Measurements from ENCODE around the gene DCTN5.

DCTN5 gene

DNA sequence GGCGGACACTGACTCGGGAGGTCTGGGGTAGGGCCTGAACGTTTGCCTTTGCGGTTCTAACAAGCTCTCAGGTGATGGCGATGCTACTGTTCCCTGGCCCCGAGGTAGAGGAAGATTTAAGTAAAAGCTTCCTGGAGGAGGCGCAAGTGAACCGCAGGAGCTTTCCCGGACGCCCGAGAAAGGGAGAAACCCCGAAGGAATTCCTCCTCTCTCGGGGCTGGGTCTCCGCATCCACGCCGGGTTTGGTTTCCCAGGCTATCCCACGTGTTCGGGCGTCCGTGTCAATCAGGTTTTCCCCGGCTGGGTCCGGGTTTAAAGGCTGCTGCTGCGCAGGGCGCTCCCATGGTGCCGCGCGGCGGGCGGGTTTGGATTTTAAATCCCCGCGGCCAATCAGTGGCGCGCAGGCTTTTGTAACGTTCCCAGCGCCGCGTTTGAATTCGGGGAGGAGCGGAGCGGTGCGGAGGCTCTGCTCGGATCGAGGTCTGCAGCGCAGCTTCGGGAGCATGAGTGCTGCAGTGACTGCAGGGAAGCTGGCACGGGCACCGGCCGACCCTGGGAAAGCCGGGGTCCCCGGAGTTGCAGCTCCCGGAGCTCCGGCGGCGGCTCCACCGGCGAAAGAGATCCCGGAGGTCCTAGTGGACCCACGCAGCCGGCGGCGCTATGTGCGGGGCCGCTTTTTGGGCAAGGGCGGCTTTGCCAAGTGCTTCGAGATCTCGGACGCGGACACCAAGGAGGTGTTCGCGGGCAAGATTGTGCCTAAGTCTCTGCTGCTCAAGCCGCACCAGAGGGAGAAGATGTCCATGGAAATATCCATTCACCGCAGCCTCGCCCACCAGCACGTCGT is 37.4 kb downstream of the DCTN5 start, which contains the start of gene PLK1:
TSS of gene PLK1 (plus strand) at position 460 of the 844 bp plus-strand sequence. CDS start at position 504, 44 bp downstream.
- peak within 1 kb of the TSS; percentile 56 for H3K14ac ChIP-seq (ENCODE audit: low read length)
- H2BK120ac ChIP-seq (ENCODE audit: insufficient read depth, low read length, poor library complexity), result peak within 1 kb of the TSS; percentile 67
- H3K4ac ChIP-seq (ENCODE audit: low read depth, low read length), result peak within 1 kb of the TSS; percentile 98
- H3K36me3 ChIP-seq (ENCODE audit: control insufficient read depth in 1 of 2, insufficient read depth in 2 of 2, low read length in 2 of 2), result peaks cover 22 to 43% of the 10 kb centered on the region in 2 experiments
- H4K8ac ChIP-seq (ENCODE audit: low read depth, low read length), result peak within 1 kb of the TSS; percentile 10
- peak within 1 kb of the TSS; percentile 88 for H3K4me3 ChIP-seq (ENCODE audit: low read depth, low read length)
- H3K27ac ChIP-seq (ENCODE audit: low read depth, low read length), result peak within 1 kb of the TSS; percentile 7
- peak within 1 kb of the TSS; percentile 78 for H4K91ac ChIP-seq (ENCODE audit: low read depth, low read length)
- peak within 1 kb of the TSS; percentile 35 for H2BK5ac ChIP-seq (ENCODE audit: low read depth, low read length, poor library complexity)
- no peak within 1 kb of the TSS for H3K23ac ChIP-seq (ENCODE audit: low read length)
- H2AK5ac ChIP-seq (ENCODE audit: low read length), result peak within 1 kb of the TSS; percentile 32
- H3K79me2 ChIP-seq (ENCODE audit: control insufficient read depth, insufficient read depth, low read length, poor library complexity), result peaks cover 16% of the 10 kb centered on the region
- H3K4me1 ChIP-seq (ENCODE audit: control insufficient read depth in 1 of 2, insufficient read depth in 2 of 2, low read length in 2 of 2), result peaks cover 7 to 11% of the 10 kb centered on the region in 2 experiments
- H4K12ac ChIP-seq (ENCODE audit: low read depth, low read length), result peak within 1 kb of the TSS; percentile 24
- DNase-seq, result peak; percentile 76 to 88
- H3K79me1 ChIP-seq (ENCODE audit: low read length), result peaks cover 8% of the 10 kb centered on the region
- H3K27me3 ChIP-seq (ENCODE audit: insufficient read depth, low read length), result no peaks in the 10 kb centered on the region
- peak within 1 kb of the TSS; percentile 83 for H3K9ac ChIP-seq (ENCODE audit: low read length)
- H3K4me2 ChIP-seq (ENCODE audit: low read length), result peak within 1 kb of the TSS; percentile 90
- no peaks in the 10 kb centered on the region for H3K9me3 ChIP-seq (ENCODE audit: insufficient read depth, low read depth, low read length)
- peak within 1 kb of the TSS; percentile 15 for H2AFZ ChIP-seq (ENCODE audit: insufficient read depth, low read length, poor library complexity)
- peak within 1 kb of the TSS; percentile 47 for H3K18ac ChIP-seq (ENCODE audit: low read length)
- no peak within 1 kb of the TSS for H2BK12ac ChIP-seq (ENCODE audit: low read length)
- WGBS (ENCODE audit: extremely low coverage, insufficient coverage, insufficient read length), result no CpG with 5 or more reads among the region's 75 CpGs

DNA sequence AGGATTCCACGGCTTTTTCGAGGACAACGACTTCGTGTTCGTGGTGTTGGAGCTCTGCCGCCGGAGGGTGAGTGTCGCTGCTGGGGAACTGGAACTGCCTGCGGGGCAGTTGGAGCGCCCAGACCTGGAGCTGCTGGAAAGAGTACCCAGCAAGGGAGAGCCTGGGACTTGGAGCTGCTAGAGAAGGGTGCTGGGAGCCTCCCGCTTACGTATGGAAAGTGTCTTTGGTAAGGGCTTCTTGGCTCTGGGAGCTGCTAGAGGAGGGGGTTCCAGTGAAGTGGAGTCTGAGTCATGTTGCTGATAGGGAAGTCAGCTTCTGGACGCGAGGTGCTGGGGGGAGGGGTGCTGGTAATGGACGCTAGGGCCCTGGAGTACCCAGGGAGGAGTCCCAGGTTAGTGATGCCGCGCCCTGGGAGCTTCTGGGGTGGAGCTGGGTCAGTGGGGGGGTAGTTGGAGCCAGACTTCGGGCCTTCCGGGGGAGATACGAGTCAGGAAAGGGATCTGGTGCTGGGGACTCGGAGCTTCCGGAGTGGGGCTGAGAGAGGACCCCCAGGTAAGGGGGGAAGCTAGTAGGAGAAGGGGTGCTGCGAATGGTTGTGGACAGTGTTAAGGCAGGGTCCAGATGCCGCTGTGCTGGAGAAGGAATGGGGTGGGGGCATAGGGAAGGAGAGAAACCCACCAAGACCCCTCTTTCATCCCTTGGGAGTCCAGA is 38.2 kb downstream of the DCTN5 start:
- Histone ChIP-seq H3K23ac (ENCODE audit: low read length) (no peak overlapping the region), H3K4me2 (ENCODE audit: low read length) (peak overlapping the region; percentile 90), H2BK120ac (ENCODE audit: insufficient read depth, low read length, poor library complexity) (peak overlapping the region; percentile 67), H4K91ac (ENCODE audit: low read depth, low read length) (peak overlapping the region; percentile 78), H4K12ac (ENCODE audit: low read depth, low read length) (peak overlapping the region; percentile 24), H3K4me3 (ENCODE audit: low read depth, low read length) (peak overlapping the region; percentile 88), H3K9ac (ENCODE audit: low read length) (peak overlapping the region; percentile 83), H2BK12ac (ENCODE audit: low read length) (no peak overlapping the region), H3K79me2 (ENCODE audit: control insufficient read depth, insufficient read depth, low read length, poor library complexity) (peaks cover 16% of the 10 kb centered on the region), H2BK5ac (ENCODE audit: low read depth, low read length, poor library complexity) (peak overlapping the region; percentile 35), H3K27me3 (ENCODE audit: insufficient read depth, low read length) (no peaks in the 10 kb centered on the region), H3K4me1 (ENCODE audit: control insufficient read depth in 1 of 2, insufficient read depth in 2 of 2, low read length in 2 of 2) (peaks cover 7 to 11% of the 10 kb centered on the region in 2 experiments), H3K9me3 (ENCODE audit: insufficient read depth, low read depth, low read length) (no peaks in the 10 kb centered on the region), H4K8ac (ENCODE audit: low read depth, low read length) (peak overlapping the region; percentile 10), H3K27ac (ENCODE audit: low read depth, low read length) (no peak overlapping the region), H3K18ac (ENCODE audit: low read length) (peak overlapping the region; percentile 47), H3K14ac (ENCODE audit: low read length) (peak overlapping the region; percentile 56), H3K36me3 (ENCODE audit: control insufficient read depth in 1 of 2, insufficient read depth in 2 of 2, low read length in 2 of 2) (peaks cover 26 to 43% of the 10 kb centered on the region in 2 experiments), H2AFZ (ENCODE audit: insufficient read depth, low read length, poor library complexity) (peak overlapping the region; percentile 15), H3K79me1 (ENCODE audit: low read length) (peaks cover 8% of the 10 kb centered on the region), H3K4ac (ENCODE audit: low read depth, low read length) (peak overlapping the region; percentile 98), H2AK5ac (ENCODE audit: low read length) (peak overlapping the region; percentile 32)
- peak in 1 of 2 donors; percentile 35 for DNase-seq
- WGBS (ENCODE audit: extremely low coverage, insufficient coverage, insufficient read length), result no CpG with 5 or more reads among the region's 24 CpGs

- H3K14ac ChIP-seq (ENCODE audit: low read length), result no peak overlapping the region
Observed at GRCh38 chr16:23679986-23680336, 38.7 kb downstream of the DCTN5 start.

GRCh38 chr16:23682181-23682580 is 40.9 kb downstream of the DCTN5 start:
- Histone ChIP-seq H3K27me3 (ENCODE audit: insufficient read depth, low read length) (no peaks in the 10 kb centered on the region), H2BK120ac (ENCODE audit: insufficient read depth, low read length, poor library complexity) (no peak overlapping the region), H3K4me3 (ENCODE audit: low read depth, low read length) (no peak overlapping the region), H3K18ac (ENCODE audit: low read length) (no peak overlapping the region), H4K12ac (ENCODE audit: low read depth, low read length) (no peak overlapping the region), H2BK5ac (ENCODE audit: low read depth, low read length, poor library complexity) (no peak overlapping the region), H3K23ac (ENCODE audit: low read length) (no peak overlapping the region), H3K79me2 (ENCODE audit: control insufficient read depth, insufficient read depth, low read length, poor library complexity) (peaks cover 16% of the 10 kb centered on the region), H2AFZ (ENCODE audit: insufficient read depth, low read length, poor library complexity) (no peak overlapping the region), H3K27ac (ENCODE audit: low read depth, low read length) (no peak overlapping the region), H3K9ac (ENCODE audit: low read length) (no peak overlapping the region), H3K4me2 (ENCODE audit: low read length) (no peak overlapping the region), H2BK12ac (ENCODE audit: low read length) (no peak overlapping the region), H3K36me3 (ENCODE audit: control insufficient read depth in 1 of 2, insufficient read depth in 2 of 2, low read length in 2 of 2) (peaks cover 34 to 46% of the 10 kb centered on the region in 2 experiments), H3K14ac (ENCODE audit: low read length) (no peak overlapping the region), H3K4ac (ENCODE audit: low read depth, low read length) (no peak overlapping the region), H3K79me1 (ENCODE audit: low read length) (peaks cover 8% of the 10 kb centered on the region), H4K91ac (ENCODE audit: low read depth, low read length) (no peak overlapping the region), H3K4me1 (ENCODE audit: control insufficient read depth in 1 of 2, insufficient read depth in 2 of 2, low read length in 2 of 2) (peaks cover 7 to 12% of the 10 kb centered on the region in 2 experiments), H3K9me3 (ENCODE audit: insufficient read depth, low read depth, low read length) (no peaks in the 10 kb centered on the region), H4K8ac (ENCODE audit: low read depth, low read length) (no peak overlapping the region), H2AK5ac (ENCODE audit: low read length) (no peak overlapping the region)
- DNase-seq, result no peak
- no CpG with 5 or more reads among the region's 1 CpG for WGBS (ENCODE audit: extremely low coverage, insufficient coverage, insufficient read length)

More at GRCh38 chr16:23679986-23680336, 38.7 kb downstream of the DCTN5 start:
- Histone ChIP-seq H3K36me3 (ENCODE audit: control insufficient read depth in 1 of 2, insufficient read depth in 2 of 2, low read length in 2 of 2) (peaks cover 26 to 45% of the 10 kb centered on the region in 2 experiments), H3K79me1 (ENCODE audit: low read length) (peaks cover 8% of the 10 kb centered on the region), H2BK120ac (ENCODE audit: insufficient read depth, low read length, poor library complexity) (no peak overlapping the region), H3K27me3 (ENCODE audit: insufficient read depth, low read length) (no peaks in the 10 kb centered on the region), H4K12ac (ENCODE audit: low read depth, low read length) (no peak overlapping the region), H3K79me2 (ENCODE audit: control insufficient read depth, insufficient read depth, low read length, poor library complexity) (peaks cover 16% of the 10 kb centered on the region), H3K27ac (ENCODE audit: low read depth, low read length) (no peak overlapping the region), H3K4me2 (ENCODE audit: low read length) (peak overlapping the region; percentile 90), H2BK5ac (ENCODE audit: low read depth, low read length, poor library complexity) (no peak overlapping the region), H2BK12ac (ENCODE audit: low read length) (no peak overlapping the region), H2AK5ac (ENCODE audit: low read length) (no peak overlapping the region), H3K9ac (ENCODE audit: low read length) (peak overlapping the region; percentile 45), H2AFZ (ENCODE audit: insufficient read depth, low read length, poor library complexity) (no peak overlapping the region), H3K18ac (ENCODE audit: low read length) (no peak overlapping the region), H4K91ac (ENCODE audit: low read depth, low read length) (no peak overlapping the region), H3K23ac (ENCODE audit: low read length) (no peak overlapping the region), H3K4me1 (ENCODE audit: control insufficient read depth in 1 of 2, insufficient read depth in 2 of 2, low read length in 2 of 2) (peaks cover 7 to 11% of the 10 kb centered on the region in 2 experiments), H3K4me3 (ENCODE audit: low read depth, low read length) (peak overlapping the region; percentile 88), H4K8ac (ENCODE audit: low read depth, low read length) (no peak overlapping the region), H3K9me3 (ENCODE audit: insufficient read depth, low read depth, low read length) (no peaks in the 10 kb centered on the region), H3K4ac (ENCODE audit: low read depth, low read length) (peak overlapping the region; percentile 98)
- WGBS (ENCODE audit: extremely low coverage, insufficient coverage, insufficient read length), result no CpG with 5 or more reads among the region's 6 CpGs
- DNase-seq, result no peak
